Lung (tissue), 16 donors: ENCODE data around the gene GPR34. TPM values are rescaled to one million over a fixed set of nuclear protein-coding genes. Genes with fewer than 3 reads are reported as not detected.
"Not testable (repeated sequence)": the region's sequence is repeated elsewhere in the genome, so short reads cannot be mapped to it uniquely, and the experiment has no call there.

Experiments
- ATAC-seq: fragments of 200-7000 bp; cut with Tn5 transposase; one replicate; pipeline ENCODE4 v1.9.1; 2020; ENCODE audit warnings: moderate number of reproducible peaks; ENCODE audit not compliant: insufficient read depth, low FRiP score
- DNase-seq, 3 donors: peaks; one replicate each; pipeline ENCODE4 v3.0.0-alpha.2; 2013 to 2017
- H3K27ac ChIP-seq, 2 donors: one replicate each; pipeline ENCODE4 v1.5.1; 2013; ENCODE audit warnings: mild to moderate bottlenecking in 2 of 2, moderate library complexity in 2 of 2, control low read depth in 1 of 2, inconsistent platforms in 1 of 2, low read depth in 1 of 2, low read length in 1 of 2
- H3K27me3 ChIP-seq, 3 donors: one replicate each; pipeline ENCODE4 v1.5.1; 2013; ENCODE audit warnings: low read length in 2 of 3; ENCODE audit not compliant: control insufficient read depth in 3 of 3, insufficient read depth in 3 of 3
- H3K36me3 ChIP-seq, 4 donors: one replicate each; pipeline ENCODE4 v1.5.1; 2013; ENCODE audit warnings: low read length in 4 of 4, mild to moderate bottlenecking in 1 of 4, moderate library complexity in 1 of 4; ENCODE audit not compliant: control insufficient read depth in 4 of 4, insufficient read depth in 4 of 4
- H3K4me1 ChIP-seq, 5 donors: one replicate each; pipeline ENCODE4 v1.5.1; 2013; ENCODE audit warnings: low read length in 5 of 5, mild to moderate bottlenecking in 2 of 5, moderate library complexity in 1 of 5; ENCODE audit not compliant: control insufficient read depth in 5 of 5, insufficient read depth in 5 of 5
- H3K4me3 ChIP-seq: one replicate; pipeline ENCODE4 v1.5.1; 2013; ENCODE audit warnings: mild to moderate bottlenecking, control low read depth, moderate library complexity
- H3K9ac ChIP-seq, 2 donors: one replicate each; pipeline ENCODE4 v1.5.1; 2013; ENCODE audit warnings: low read length in 2 of 2, control low read depth in 1 of 2; ENCODE audit not compliant: insufficient read depth in 1 of 2
- H3K9me3 ChIP-seq, 4 donors: one replicate each; pipeline ENCODE4 v1.5.1; 2013; ENCODE audit warnings: low read length in 3 of 4, mild to moderate bottlenecking in 1 of 4, moderate library complexity in 1 of 4; ENCODE audit not compliant: control insufficient read depth in 4 of 4, insufficient read depth in 3 of 4
- WGBS, 2 donors: extraction: QIAGEN DNeasy Blood & Tissue Kit; methylation state at CpG; one replicate each; pipeline ENCODE4 v1.1.7; 2013; 5-methylcytosine and 5-hydroxymethylcytosine counted together
- long read RNA-seq, 5 donors: transcript quantifications; one replicate each; lab custom pipeline, GENCODE V29; 2026
- polyA plus RNA-seq, 2 donors: library from polyadenylated mRNA; stranded (reverse); fragments of 200-250 nt; gene quantifications; one replicate each; pipeline ENCODE4 v1.2.1, GENCODE V29; 2013
- total RNA-seq, 2 donors: library from RNA; depleted of rRNA in 1 of 2; stranded (reverse); fragments of >200 nt in 1 of 2; gene quantifications; one replicate each; pipeline ENCODE4 v1.2.1, GENCODE V29; 2014 to 2021
- TF ChIP-seq, protein P1 (sequence below): IDR thresholded peaks from 2 replicates; pipeline ENCODE4 v1.5.1; 2012; ENCODE audit warnings: mild to moderate bottlenecking; ENCODE audit errors: control extremely low read depth, extremely low read depth
- donor health status: control.
- donor health status: control.
- donor health status: Bipolar disorder and iron deficiency.
- donor health status: healthy.
- donor health status: DM: yes; HTN: yes; CAD: no.

Gene GPR34, protein sequence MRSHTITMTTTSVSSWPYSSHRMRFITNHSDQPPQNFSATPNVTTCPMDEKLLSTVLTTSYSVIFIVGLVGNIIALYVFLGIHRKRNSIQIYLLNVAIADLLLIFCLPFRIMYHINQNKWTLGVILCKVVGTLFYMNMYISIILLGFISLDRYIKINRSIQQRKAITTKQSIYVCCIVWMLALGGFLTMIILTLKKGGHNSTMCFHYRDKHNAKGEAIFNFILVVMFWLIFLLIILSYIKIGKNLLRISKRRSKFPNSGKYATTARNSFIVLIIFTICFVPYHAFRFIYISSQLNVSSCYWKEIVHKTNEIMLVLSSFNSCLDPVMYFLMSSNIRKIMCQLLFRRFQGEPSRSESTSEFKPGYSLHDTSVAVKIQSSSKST
- 1 to 10 TPM; 6.0 to 9.8 TPM for total RNA-seq
- 1 to 10 TPM; 4.3 to 4.6 TPM for polyA plus RNA-seq
- long read RNA-seq, donor 1, partial matches to known transcripts, result 0 of 1 reads
- long read RNA-seq, donor 1, other reads (novel, unspliced or antisense), result 0 of 1 reads
- long read RNA-seq, donor 2, partial matches to known transcripts, result 0 of 1 reads
- long read RNA-seq, donor 2, other reads (novel, unspliced or antisense), result 0 of 1 reads
- long read RNA-seq, donor 3, result 0 reads
- long read RNA-seq, donor 4, partial matches to known transcripts, result 0 of 1 reads
- long read RNA-seq, donor 4, other reads (novel, unspliced or antisense), result 0 of 1 reads
- long read RNA-seq, donor 5, partial matches to known transcripts, result 0 of 2 reads
- long read RNA-seq, donor 5, other reads (novel, unspliced or antisense), result 0 of 2 reads

DNA sequence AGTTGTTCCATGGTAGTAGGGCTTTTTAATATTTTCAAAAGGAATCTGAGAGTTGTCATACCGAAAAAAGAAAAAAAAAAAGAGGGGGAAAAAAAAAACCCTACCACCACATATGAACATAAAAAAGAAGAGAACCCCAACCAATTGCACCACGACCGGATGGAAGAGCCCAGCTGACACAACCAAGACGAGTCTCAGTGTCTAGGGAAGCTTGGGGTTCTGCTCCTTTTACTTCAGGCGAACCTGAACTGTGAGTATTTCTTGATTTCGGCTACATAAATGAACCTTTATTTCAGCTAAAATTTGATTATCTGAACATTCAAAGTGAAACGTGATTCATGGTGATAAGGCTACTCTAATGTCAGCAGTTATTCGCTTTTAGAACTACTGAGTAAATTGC is at the start of gene GPR34:
Gene GPR34 (plus strand): TSS at position 139 of the 400 bp plus-strand sequence. CDS start 6,661 bp downstream, outside the sequence.
- H3K27ac ChIP-seq, result no peak within 1 kb of the TSS
- no peak for DNase-seq
- H3K27me3 ChIP-seq, result peaks cover 0 to 39% (median 2%) of the 10 kb centered on the region in 3 donors
- no peak within 1 kb of the TSS for H3K4me3 ChIP-seq
- WGBS, 2 donors, result 51 to 62% methylated on average over 8 of the region's 8 CpGs
- no peaks in the 10 kb centered on the region for H3K4me1 ChIP-seq
- no peak within 1 kb of the TSS for H3K9ac ChIP-seq
- TF ChIP-seq, protein P1, sequence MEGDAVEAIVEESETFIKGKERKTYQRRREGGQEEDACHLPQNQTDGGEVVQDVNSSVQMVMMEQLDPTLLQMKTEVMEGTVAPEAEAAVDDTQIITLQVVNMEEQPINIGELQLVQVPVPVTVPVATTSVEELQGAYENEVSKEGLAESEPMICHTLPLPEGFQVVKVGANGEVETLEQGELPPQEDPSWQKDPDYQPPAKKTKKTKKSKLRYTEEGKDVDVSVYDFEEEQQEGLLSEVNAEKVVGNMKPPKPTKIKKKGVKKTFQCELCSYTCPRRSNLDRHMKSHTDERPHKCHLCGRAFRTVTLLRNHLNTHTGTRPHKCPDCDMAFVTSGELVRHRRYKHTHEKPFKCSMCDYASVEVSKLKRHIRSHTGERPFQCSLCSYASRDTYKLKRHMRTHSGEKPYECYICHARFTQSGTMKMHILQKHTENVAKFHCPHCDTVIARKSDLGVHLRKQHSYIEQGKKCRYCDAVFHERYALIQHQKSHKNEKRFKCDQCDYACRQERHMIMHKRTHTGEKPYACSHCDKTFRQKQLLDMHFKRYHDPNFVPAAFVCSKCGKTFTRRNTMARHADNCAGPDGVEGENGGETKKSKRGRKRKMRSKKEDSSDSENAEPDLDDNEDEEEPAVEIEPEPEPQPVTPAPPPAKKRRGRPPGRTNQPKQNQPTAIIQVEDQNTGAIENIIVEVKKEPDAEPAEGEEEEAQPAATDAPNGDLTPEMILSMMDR, result no peak
- no peak for ATAC-seq
- no peaks in the 10 kb centered on the region for H3K9me3 ChIP-seq
- H3K36me3 ChIP-seq, result no peaks in the 10 kb centered on the region

DNA sequence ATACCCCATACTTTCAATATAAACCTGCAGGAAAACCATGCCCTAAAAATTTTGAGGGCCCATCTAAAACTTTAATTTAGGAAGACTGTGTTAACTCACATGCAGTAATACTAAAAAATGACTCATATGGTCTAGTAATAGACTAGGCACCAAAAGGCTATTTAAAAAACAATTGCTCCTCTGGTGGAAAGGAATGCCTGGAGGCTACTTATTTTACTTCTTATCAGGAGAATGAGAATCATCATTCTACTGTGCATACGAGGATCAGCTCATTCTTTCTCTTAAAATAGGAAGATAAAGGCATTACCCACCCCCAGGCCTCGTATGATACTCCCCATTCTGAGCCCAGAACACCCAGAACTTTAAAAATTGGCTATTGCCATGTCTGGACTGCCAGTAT is 42.6 kb upstream of the GPR34 start:
- H3K4me3 ChIP-seq, H3K27ac ChIP-seq, DNase-seq, H3K27me3 ChIP-seq, H3K9me3 ChIP-seq, H3K36me3 ChIP-seq, H3K9ac ChIP-seq, ATAC-seq, H3K4me1 ChIP-seq: not testable (repeated sequence)
- whole genome bisulfite sequencing, 2 donors, result 56 to 88% methylated on average over 2 of the region's 2 CpGs

DNA sequence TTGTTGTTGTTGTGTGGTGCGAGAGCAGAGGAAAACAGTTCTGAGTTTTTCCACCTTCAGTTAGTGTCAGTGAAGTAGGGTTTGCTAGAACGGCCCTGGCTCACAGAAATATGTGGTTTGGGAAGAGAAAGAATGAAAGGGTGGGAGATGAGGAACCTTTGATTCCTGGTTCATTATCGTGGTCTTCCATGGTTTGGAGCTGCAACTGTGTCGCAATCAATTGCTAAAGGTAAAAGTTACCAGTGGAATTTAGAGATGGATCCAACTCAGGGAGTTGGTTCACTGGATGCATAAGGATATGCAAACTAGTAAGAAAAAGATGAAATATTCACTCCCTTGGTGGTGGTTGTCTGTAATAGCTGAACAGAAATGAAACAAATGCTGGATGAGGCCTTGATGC is 35.6 kb upstream of the GPR34 start:
- DNase-seq, result no peak
- TF ChIP-seq, protein P1, result no peak
- Histone ChIP-seq H3K9ac (no peak overlapping the region), H3K27ac (no peak overlapping the region), H3K4me3 (no peak overlapping the region), H3K36me3 (peaks cover 3 to 5% (median 5%) of the 10 kb centered on the region in 4 donors), H3K4me1 (no peaks in the 10 kb centered on the region), H3K27me3 (peaks cover 0 to 3% (median 1%) of the 10 kb centered on the region in 3 donors), H3K9me3 (no peaks in the 10 kb centered on the region)
- 87 to 93% methylated on average over 4 of the region's 4 CpGs for WGBS, 2 donors
- ATAC-seq, result no peak

DNA sequence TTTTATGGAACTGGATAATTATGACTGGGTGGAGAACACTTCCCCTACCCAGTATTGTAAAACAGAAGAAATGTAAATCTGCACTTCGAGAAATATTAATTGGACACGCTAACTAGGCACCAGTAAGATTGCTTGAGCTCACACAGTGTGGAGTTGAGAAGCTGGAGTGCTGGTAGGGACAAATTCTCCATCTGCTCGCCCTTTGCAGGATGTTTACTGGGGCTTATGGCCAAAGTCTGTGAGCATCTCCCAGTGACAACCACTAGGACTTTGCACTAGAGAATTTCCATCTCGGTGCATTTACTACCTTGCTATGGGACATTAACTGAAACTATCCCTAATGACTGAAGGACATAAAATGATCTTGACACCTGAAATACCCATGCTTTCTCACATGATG is 33.7 kb upstream of the GPR34 start:
- TF ChIP-seq, protein P1, result no peak
- Histone ChIP-seq H3K27ac (no peak overlapping the region), H3K9me3 (no peaks in the 10 kb centered on the region), H3K27me3 (peaks cover 0 to 15% (median 3%) of the 10 kb centered on the region in 3 donors), H3K4me3 (no peak overlapping the region), H3K9ac (no peak overlapping the region), H3K36me3 (peaks cover 4 to 8% (median 6%) of the 10 kb centered on the region in 4 donors), H3K4me1 (no peaks in the 10 kb centered on the region)
- 79 to 92% methylated on average over 4 of the region's 4 CpGs for WGBS, 2 donors
- DNase-seq (no peak), ATAC-seq (no peak)
